NCI-H2107 (cell line): Measurements from ENCODE around the gene PRDM11.

Source experiments
- DNase-seq: peaks from one replicate; lab custom pipeline; 2025; lab: John Stamatoyannopoulos, UW

PRDM11 gene

GRCh38 chr11:45209891-45210699 lies 63.7 kb downstream of the PRDM11 start:
- DNase-seq = no peak

DNA sequence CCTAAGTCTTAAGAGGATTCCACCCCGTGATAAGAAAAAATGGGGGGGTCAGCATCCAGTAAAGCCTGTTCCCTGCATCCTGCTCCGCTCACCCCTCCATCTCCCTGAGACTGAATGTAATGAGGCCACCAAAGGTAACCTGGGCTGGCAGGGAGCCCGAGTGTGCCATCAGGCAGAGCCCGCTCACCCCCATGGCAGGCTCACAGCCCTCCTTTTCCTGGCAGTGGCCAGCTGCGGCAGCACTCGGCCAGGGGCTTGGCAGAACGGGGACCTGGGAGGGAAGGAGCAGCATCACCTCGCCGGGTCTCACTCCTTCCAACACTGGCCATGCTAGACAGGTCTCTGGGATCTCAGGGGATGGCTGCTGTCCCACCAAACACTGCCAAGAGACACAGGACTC lies 64.4 kb downstream of the PRDM11 start:
- DNase-seq = no peak

GRCh38 chr11:45211732-45212131 lies 65.3 kb downstream of the PRDM11 start:
- DNase-seq = no peak

GRCh38 chr11:45212566-45213315 lies 66.3 kb downstream of the PRDM11 start:
- DNase-seq = no peak

GRCh38 chr11:45213316-45213665 lies 66.9 kb downstream of the PRDM11 start:
- no peak for DNase-seq

DNA sequence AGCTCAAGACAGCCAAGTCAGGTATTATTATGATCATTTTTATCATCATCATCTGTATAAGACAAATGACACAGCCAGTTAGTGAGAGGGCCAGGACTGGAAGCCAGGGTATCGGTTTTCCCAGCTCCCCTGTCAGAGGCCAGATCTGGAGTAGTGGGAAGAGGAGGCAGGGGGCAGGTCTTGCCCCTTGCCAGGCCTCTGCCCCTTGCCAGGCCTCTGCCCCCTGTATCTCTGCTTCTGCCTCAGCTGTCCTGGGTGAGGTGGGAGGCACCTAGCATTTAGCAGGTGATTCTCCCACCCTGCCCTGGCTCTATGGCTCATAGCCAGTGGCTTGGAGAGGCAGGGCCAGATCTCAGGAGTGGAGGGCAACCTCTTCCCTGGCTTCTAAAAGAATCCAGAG lies 67.3 kb downstream of the PRDM11 start:
- DNase-seq = no peak

DNA sequence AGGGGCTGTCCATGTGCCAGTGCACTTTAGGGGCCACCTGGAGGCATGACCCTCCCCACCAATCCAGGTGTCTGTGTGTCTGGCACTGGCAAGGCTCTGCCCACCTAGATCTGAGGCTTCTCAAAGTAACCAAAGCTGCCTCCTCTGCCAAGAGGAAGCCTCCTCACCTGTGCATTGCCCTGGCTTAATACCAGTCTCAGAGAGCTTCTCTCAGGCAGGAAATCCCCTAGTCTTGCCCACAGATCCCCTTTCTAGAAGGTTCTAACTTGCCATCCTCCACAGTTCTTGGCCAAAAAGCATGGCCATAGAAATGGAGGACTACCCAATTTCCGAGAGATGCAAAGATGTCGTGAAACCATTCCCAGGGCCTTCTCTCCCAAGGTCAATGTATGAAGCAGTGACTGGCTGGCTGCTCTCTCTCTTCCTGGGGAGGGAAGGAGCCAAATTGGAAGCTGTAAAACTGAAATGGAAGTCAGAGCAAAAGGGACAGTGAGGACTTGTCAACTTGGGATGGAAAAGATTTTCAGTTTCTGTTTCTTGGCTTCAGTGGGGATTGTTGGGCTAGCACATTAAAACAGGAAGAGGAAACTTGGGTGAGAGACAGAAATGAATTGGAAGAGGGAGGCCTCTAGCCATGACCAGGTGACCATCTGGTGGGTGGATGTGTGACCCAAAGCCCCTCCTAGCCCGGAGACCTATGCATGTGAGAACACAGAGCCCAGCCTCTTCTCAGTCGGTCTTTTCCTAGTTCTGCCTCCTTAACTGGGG lies 68.8 kb downstream of the PRDM11 start:
- DNase-seq = no peak

GRCh38 chr11:45216031-45216430 lies 69.6 kb downstream of the PRDM11 start:
- no peak for DNase-seq

GRCh38 chr11:45216901-45217300 lies 70.5 kb downstream of the PRDM11 start:
- no peak for DNase-seq

GRCh38 chr11:45217991-45218390 lies 71.6 kb downstream of the PRDM11 start:
- DNase-seq = no peak

GRCh38 chr11:45218705-45219104 lies 72.3 kb downstream of the PRDM11 start:
- no peak for DNase-seq

DNA sequence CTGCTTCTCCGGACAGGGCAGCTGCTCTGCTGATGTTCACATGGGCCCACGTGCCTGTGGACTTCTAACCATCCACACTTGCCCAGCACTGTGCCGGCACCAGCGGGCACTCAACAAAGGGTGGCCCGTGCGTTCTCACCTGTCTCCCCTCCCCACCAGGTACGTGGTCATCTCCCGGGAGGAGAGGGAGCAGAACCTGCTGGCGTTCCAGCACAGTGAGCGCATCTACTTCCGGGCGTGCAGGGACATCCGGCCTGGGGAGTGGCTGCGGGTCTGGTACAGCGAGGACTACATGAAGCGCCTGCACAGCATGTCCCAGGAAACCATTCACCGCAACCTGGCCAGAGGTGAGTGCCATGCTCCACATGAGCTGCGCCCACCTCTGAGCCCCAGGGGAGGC lies 73.0 kb downstream of the PRDM11 start:
- DNase-seq = no peak

- DNase-seq = no peak
Measured at GRCh38 chr11:45223496-45223895, 77.1 kb downstream of the PRDM11 start.

DNA sequence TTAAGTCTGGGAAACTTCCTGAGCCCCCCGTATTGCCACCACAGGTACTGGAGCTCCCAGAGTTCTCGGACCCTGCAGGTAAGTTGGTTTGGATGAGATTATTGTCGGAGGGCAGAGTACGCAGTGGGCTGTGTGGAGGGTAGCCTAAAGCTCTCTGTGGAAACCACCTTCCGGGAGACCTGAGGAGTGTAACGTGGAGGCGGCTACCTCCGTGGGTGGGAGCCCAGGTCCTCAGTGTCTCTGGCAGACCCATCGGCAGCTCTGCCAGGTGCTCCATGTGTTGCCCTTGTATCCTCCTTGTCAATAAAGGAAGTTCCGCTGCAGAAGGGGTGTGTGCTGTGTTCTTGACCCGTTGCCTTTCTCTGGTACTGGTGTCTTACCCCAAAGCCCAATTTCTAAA lies 78.3 kb downstream of the PRDM11 start:
- no peak for DNase-seq

DNA sequence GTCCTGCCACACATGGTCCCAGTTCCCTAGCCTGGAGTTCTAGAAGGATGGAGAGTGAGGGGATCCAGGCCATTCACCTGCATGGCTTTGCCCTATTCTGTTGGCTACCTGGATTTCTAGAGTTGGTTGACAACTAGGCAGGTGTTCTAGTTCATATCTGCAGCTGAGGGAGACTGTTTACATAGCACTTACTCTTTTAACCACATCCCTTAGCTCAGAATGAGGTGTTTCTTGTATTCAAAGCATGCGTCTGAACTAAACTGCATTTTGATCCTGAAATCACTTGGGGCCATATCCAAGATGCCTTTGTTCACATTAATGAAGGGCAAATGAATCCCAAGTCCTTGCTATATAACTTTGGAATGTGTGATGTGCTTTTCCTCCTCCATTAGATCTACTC lies 78.8 kb downstream of the PRDM11 start:
- DNase-seq = no peak

GRCh38 chr11:45225961-45226871 lies 79.8 kb downstream of the PRDM11 start:
- DNase-seq = no peak

GRCh38 chr11:45226901-45227300 lies 80.5 kb downstream of the PRDM11 start:
- no peak for DNase-seq

DNA sequence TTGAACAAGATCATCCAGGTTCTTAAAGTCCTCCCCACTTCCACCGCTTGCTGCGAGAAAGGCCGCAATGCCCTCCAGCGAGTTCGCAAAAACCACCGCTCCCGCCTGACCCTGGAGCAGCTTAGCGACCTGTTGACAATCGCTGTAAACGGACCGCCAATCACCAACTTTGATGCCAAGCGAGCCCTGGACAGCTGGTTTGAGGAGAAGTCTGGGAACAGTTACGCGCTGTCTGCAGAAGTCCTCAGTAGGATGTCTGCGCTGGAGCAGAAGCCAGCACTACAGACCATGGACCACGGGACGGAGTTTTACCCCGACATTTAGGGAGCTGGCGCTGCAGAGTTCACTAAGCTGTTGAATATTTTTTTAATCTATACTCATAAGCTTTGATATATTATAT lies 81.4 kb downstream of the PRDM11 start:
- DNase-seq = no peak

GRCh38 chr11:45229401-45230020 lies 83.1 kb downstream of the PRDM11 start:
- DNase-seq = no peak

GRCh38 chr11:45232341-45233080 lies 86.1 kb downstream of the PRDM11 start:
- DNase-seq = no peak
